Pancreas (tissue), 10 donors: ENCODE data around the gene FCAMR. TPM values are rescaled to one million over a fixed set of nuclear protein-coding genes. Genes with fewer than 3 reads are reported as not detected.

Experiments used
- ATAC-seq, 4 donors: fragments of 200-7000 bp; cut with Tn5 transposase; one replicate each; pipeline versions ENCODE4 v1.8.0 to v1.9.1; 2020; ENCODE audit warnings: mild to moderate bottlenecking in 4 of 4, moderate library complexity in 4 of 4
- DNase-seq, 6 donors: peaks; one replicate each; pipeline ENCODE4 v3.0.0-alpha.2; 2020
- FAIRE-seq: peaks from 2 replicates; lab custom pipeline; 2012; peaks lifted over from hg19 to GRCh38; lab: Jason Lieb, UNC
- H3K27ac ChIP-seq, 4 donors: fragments of 200-600 bp; sonication (generic); 1 replicate in 3 of 4; 2 replicates in 1 of 4; pipeline versions ENCODE4 v1.5.0 to v1.8.0; 2020
- H3K27me3 ChIP-seq, 4 donors: fragments of 200-600 bp; one replicate each; pipeline ENCODE4 v1.8.0; 2021
- H3K36me3 ChIP-seq, 3 donors: fragments of 200-600 bp; sonication (generic) in 1 of 3; one replicate each; pipeline versions ENCODE4 v1.5.0 to v1.8.0; 2020 to 2021
- H3K4me1 ChIP-seq, 3 donors: fragments of 200-600 bp; one replicate each; pipeline ENCODE4 v1.8.0; 2021
- H3K4me3 ChIP-seq, 4 donors: fragments of 200-600 bp; sonication (generic) in 2 of 4; one replicate each; pipeline versions ENCODE4 v1.5.0 to v1.8.0; 2020 to 2021
- H3K9me3 ChIP-seq, 4 donors: fragments of 200-600 bp; one replicate each; pipeline ENCODE4 v1.8.0; 2021
- CTCF ChIP-seq, 4 donors: fragments of 200-600 bp; sonication (generic) in 3 of 4; IDR thresholded peaks; one replicate each; pipeline versions ENCODE4 v1.5.0 to v1.8.0; 2021; ENCODE audit warnings: antibody characterized with exemption in 4 of 4
- WGBS, 2 donors: extraction: QIAGEN DNeasy Blood & Tissue Kit; methylation state at CpG; one replicate each; pipeline ENCODE4 v1.1.7; 2013; 5-methylcytosine and 5-hydroxymethylcytosine counted together
- intact Hi-C, 3 donors: fragments of 100-400 bp; cut with DNase I; formaldehyde crosslinking; loops; one replicate each; pipeline versions ENCODE4 v1.11.1 to v1.14.2; 2022
- polyA plus RNA-seq, 2 donors: library from polyadenylated mRNA; stranded (reverse); fragments of 200-250 nt; gene quantifications; one replicate each; pipeline ENCODE4 v1.2.3, GENCODE V29; 2013
- total RNA-seq, 6 donors: library from RNA; stranded (reverse); fragmentation: NEBNext Ultra II Directional in 4 of 6; extraction: Animal tissue kit (Norgen Biotek cat#: 25700) in 4 of 6; gene quantifications; one replicate each; pipeline versions ENCODE4 v1.2.1 to v1.2.4, GENCODE V29; 2021 to 2023
- donor health status: healthy with polysubstance abuse.
- donor health status: DM: no; HTN: no; CAD: no; lungs with moderate emphysema.
- donor health status: DM: no; HTN: no; CAD: no.
- donor health status: control.
- donor health status: control.
- donor health status: Bipolar disorder and iron deficiency.
- donor health status: DM: yes; HTN: yes; CAD: no.
- donor health status: DM: no; HTN: no; CAD: no.
- donor health status: DM: no; HTN: no; CAD: no.
- donor health status: DM: yes; HTN: yes; CAD: no.

The FCAMR gene
- total and polyA plus RNA-seq, 8 donors, result not detected

DNA sequence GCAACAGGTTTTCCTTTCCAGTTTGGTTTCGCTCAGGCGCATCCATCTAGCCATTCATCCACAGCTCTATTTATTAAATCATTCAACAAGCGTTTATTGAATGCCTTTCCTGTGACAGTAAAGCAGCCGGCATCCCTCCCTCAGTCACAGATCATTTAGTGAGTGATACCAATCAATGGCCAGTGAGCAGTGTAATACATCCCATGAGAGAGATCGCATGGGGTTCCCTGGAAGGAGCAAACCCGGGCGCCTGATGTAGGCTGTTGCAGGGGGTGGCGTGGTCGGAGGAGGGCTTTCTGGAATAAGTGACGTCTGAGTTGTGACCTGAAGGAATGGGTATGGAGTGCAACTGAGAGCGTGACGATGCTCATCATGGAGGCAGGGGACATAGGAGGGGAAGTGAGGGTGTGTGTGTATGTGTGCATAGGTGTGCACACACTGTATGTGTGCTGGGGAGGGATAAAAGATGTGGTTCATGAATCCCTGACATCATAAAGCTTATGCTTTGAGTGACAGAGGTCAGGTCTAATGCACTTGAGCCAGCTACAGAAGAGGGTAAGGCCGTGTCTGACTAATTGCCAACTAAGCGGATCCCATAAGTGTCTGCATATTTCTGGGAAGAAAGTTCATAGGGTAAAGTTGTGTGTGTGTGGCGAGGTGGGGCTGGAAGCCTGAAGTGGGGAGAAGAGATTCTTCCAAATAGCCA, 55.1 kb downstream of the FCAMR start:
- peaks cover 0 to 13% (median 0%) of the 10 kb centered on the region in 3 donors for H3K4me1 ChIP-seq
- intact Hi-C loops, result loop anchor here in 1 of 3 donors (10.0 kb wide), 1 partner anchor 430 kb away; no protein-coding TSS in a partner anchor
- H3K9me3 ChIP-seq, result no peaks in the 10 kb centered on the region
- no peak for FAIRE-seq
- H3K36me3 ChIP-seq, result no peaks in the 10 kb centered on the region
- H3K4me3 ChIP-seq, result no peak overlapping the region
- ATAC-seq, result no peak
- 67 to 75% methylated on average over 15 of the region's 15 CpGs for whole genome bisulfite sequencing, 2 donors
- no peak overlapping the region for H3K27ac ChIP-seq
- no peak for TF ChIP-seq CTCF (IDR thresholded peaks at IDR 0.05)
- no peak for DNase-seq
- no peaks in the 10 kb centered on the region for H3K27me3 ChIP-seq

DNA sequence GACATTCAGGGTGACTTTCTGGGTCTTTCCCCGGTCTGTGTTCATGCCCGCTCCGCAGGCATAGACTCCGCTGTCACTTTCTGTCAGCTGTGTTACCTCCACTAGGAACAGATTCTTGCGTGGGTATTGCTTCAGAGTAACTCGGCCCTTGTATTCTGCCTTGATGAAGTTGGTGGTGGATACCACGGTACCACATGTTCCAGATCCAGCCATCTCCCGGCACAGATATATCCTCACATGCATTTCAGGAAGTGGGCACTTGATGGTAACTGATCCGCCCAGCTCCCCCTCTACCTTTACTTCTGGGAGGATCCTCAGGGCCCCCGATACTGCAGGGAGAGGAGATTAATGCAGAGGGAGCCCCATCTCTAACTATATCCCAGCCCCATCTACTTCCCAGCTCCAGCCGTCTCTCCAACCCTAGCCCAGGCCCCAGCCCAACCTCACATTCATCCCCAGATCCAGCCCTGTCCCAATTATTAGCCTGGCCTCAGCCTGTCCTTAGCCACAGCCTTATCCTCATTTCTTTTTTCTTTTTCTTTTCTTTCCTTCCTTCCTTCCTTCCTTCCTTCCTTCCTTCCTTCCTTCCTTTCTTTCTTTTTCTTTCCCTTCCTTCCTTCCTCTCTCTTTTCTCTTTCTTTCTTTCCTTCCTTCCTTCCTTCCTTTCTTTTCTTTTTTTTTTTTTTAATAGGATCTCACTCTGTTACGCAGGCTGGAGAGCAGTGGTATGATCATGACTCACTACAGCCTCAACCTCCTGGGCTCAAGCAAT, 56.3 kb downstream of the FCAMR start:
- no peak for ATAC-seq
- Histone ChIP-seq H3K27me3 (no peaks in the 10 kb centered on the region), H3K4me1 (peaks cover 0 to 18% (median 0%) of the 10 kb centered on the region in 3 donors), H3K9me3 (no peaks in the 10 kb centered on the region), H3K27ac (no peak overlapping the region), H3K36me3 (no peaks in the 10 kb centered on the region), H3K4me3 (no peak overlapping the region)
- FAIRE-seq, result no peak
- WGBS, 2 donors, result 70 to 73% methylated on average over 12 of the region's 12 CpGs
- TF ChIP-seq CTCF (IDR thresholded peaks at IDR 0.05), result no peak
- intact Hi-C loops, result loop anchor here in 2 of 3 donors (5.0 to 10.0 kb wide), 3 partner anchors 177 to 429 kb away; no protein-coding TSS in a partner anchor
- DNase-seq, result no peak

GRCh38 chr1:206912445-206913095, 57.7 kb downstream of the FCAMR start:
- DNase-seq (peak in 5 of 6 donors; percentile 54 to 82 (median 66)), ATAC-seq (peak; percentile 42 to 62 (median 51)), FAIRE-seq (no peak)
- H3K36me3 ChIP-seq, result no peaks in the 10 kb centered on the region
- H3K27me3 ChIP-seq, result no peaks in the 10 kb centered on the region
- H3K4me3 ChIP-seq, result no peak overlapping the region
- H3K9me3 ChIP-seq, result no peaks in the 10 kb centered on the region
- TF ChIP-seq CTCF (IDR thresholded peaks at IDR 0.05), result peak; percentile 70 to 82 (median 81)
- peaks cover 0 to 27% (median 7%) of the 10 kb centered on the region in 3 donors for H3K4me1 ChIP-seq
- no peak overlapping the region for H3K27ac ChIP-seq
- 16 to 22% methylated on average over 7 of the region's 7 CpGs for WGBS, 2 donors
- intact Hi-C loops, result loop anchor here in 2 of 3 donors (5.0 to 10.0 kb wide), 3 partner anchors 175 to 428 kb away; no protein-coding TSS in a partner anchor

GRCh38 chr1:206911064-206911663, 59.1 kb downstream of the FCAMR start:
- no peak overlapping the region for H3K27ac ChIP-seq
- H3K9me3 ChIP-seq, result no peaks in the 10 kb centered on the region
- no peaks in the 10 kb centered on the region for H3K36me3 ChIP-seq
- H3K4me1 ChIP-seq, result peaks cover 0 to 27% (median 7%) of the 10 kb centered on the region in 3 donors
- no peaks in the 10 kb centered on the region for H3K27me3 ChIP-seq
- ATAC-seq, result peak; percentile 29 to 67 (median 46)
- intact Hi-C loops, result loop anchor here in 2 of 3 donors (5.0 to 10.0 kb wide), 3 partner anchors 174 to 426 kb away; no protein-coding TSS in a partner anchor
- peak; percentile 87 to 93 (median 88) for TF ChIP-seq CTCF (IDR thresholded peaks at IDR 0.05)
- no peak overlapping the region for H3K4me3 ChIP-seq
- 0% methylated on average over 1 of the region's 1 CpG for WGBS, 2 donors
- DNase-seq, result peak in 2 of 6 donors; percentile 26 to 43
- peak; percentile 69 for FAIRE-seq
